GM19099 (cell line): Measurements from ENCODE around the gene EMC8.

ENCODE experiments used
- POLR2A ChIP-seq: IDR thresholded peaks from 3 replicates; pipeline ENCODE4 v1.6.1; 2011; ENCODE audit warnings: low read depth; ENCODE audit not compliant: insufficient read length; ENCODE audit errors: extremely low read depth

Gene EMC8

GRCh38 chr16:85746460-85747215 is 52.7 kb downstream of the EMC8 start:
- TF ChIP-seq POLR2A: no peak

- no peak for TF ChIP-seq POLR2A
These were observed 60.2 kb downstream of the EMC8 start for GRCh38 chr16:85738923-85739715.

GRCh38 chr16:85736921-85737320 is 62.4 kb downstream of the EMC8 start:
- no peak for TF ChIP-seq POLR2A

GRCh38 chr16:85735946-85736345 is 63.4 kb downstream of the EMC8 start:
- no peak for TF ChIP-seq POLR2A

GRCh38 chr16:85735225-85735635 is 64.1 kb downstream of the EMC8 start:
- TF ChIP-seq POLR2A: no peak

GRCh38 chr16:85734311-85735017 is 64.9 kb downstream of the EMC8 start:
- no peak for TF ChIP-seq POLR2A

GRCh38 chr16:85733839-85734170 is 65.5 kb downstream of the EMC8 start:
- TF ChIP-seq POLR2A: no peak

- no peak for TF ChIP-seq POLR2A
These were observed 66.0 kb downstream of the EMC8 start for GRCh38 chr16:85733155-85733838.

- no peak for TF ChIP-seq POLR2A
These were observed 68.2 kb downstream of the EMC8 start for GRCh38 chr16:85731179-85731578.

- TF ChIP-seq POLR2A: no peak
These were observed 69.2 kb downstream of the EMC8 start for GRCh38 chr16:85730186-85730465.

GRCh38 chr16:85729452-85730185 is 69.7 kb downstream of the EMC8 start:
- TF ChIP-seq POLR2A: no peak

- no peak for TF ChIP-seq POLR2A
These were observed 70.5 kb downstream of the EMC8 start for GRCh38 chr16:85728879-85729278.
